Prostate gland (tissue), 2 donors: ENCODE measurements around the gene OR4D9. TPM values are rescaled to one million over a fixed set of nuclear protein-coding genes. Genes with fewer than 3 reads are reported as not detected.
"Not testable (repeated sequence)": the region's sequence is repeated elsewhere in the genome, so short reads cannot be mapped to it uniquely, and the experiment has no call there.

Source experiments
- DNase-seq: peaks from one replicate; pipeline ENCODE4 v3.0.0-alpha.2; 2019; ENCODE audit warnings: low spot score
- H3K27ac ChIP-seq, 2 donors: fragments of 200-600 bp; sonication (generic); 2 replicates each; pipeline ENCODE4 v1.5.1; 2017 to 2019
- H3K27me3 ChIP-seq: fragments of 200-600 bp; sonication (generic); replicated peaks from 2 replicates; pipeline ENCODE4 v1.5.1; 2019; ENCODE audit not compliant: insufficient read depth
- H3K36me3 ChIP-seq, 2 donors: fragments of 200-600 bp; sonication (generic); 1 replicate in 1 of 2; 2 replicates in 1 of 2; pipeline versions ENCODE4 v1.5.1 to v1.8.1; 2017 to 2019
- H3K4me1 ChIP-seq: fragments of 200-600 bp; sonication (generic); replicated peaks from 2 replicates; pipeline ENCODE4 v1.5.1; 2019
- H3K4me3 ChIP-seq, 2 donors: fragments of 200-600 bp; sonication (generic); 2 replicates each; pipeline ENCODE4 v1.5.1; 2017 to 2019
- H3K9me3 ChIP-seq: fragments of 200-600 bp; sonication (generic); 2 replicates; pipeline ENCODE4 v1.5.1; 2017
- POLR2A ChIP-seq: fragments of 450-650 bp; IDR thresholded peaks from one replicate; pipeline ENCODE4 v1.6.1; 2016; ENCODE audit warnings: antibody characterized with exemption, mild to moderate bottlenecking
- POLR2AphosphoS5 ChIP-seq: sonication (generic); formaldehyde crosslinking; IDR thresholded peaks from one replicate; pipeline ENCODE4 v1.6.1; 2017; ENCODE audit warnings: antibody characterized with exemption
- WGBS: methylation state at CpG from one replicate; pipeline ENCODE4 v1.1.5; 2018; 5-methylcytosine and 5-hydroxymethylcytosine counted together
- intact Hi-C: fragments of 100-400 bp; cut with DNase I; formaldehyde crosslinking; loops from one replicate; pipeline ENCODE4 v1.14.2; 2022
- total RNA-seq, 2 donors: library from RNA; depleted of rRNA; stranded (reverse); fragments of >200 nt; gene quantifications; one replicate each; pipeline ENCODE4 v1.1.0, GENCODE V29; 2016
- TF ChIP-seq, protein P1 (sequence below), 4 experiments: fragments of 200-600 bp in 2 of 4; fragments of 450-650 bp in 2 of 4; sonication (generic) in 2 of 4; IDR thresholded peaks; 1 replicate in 3 of 4; 2 replicates in 1 of 4; pipeline ENCODE4 v1.5.1; 2016 to 2019; ENCODE audit warnings: antibody characterized with exemption in 4 of 4, mild to moderate bottlenecking in 2 of 4, moderate library complexity in 2 of 4

OR4D9 gene
- total RNA-seq, 2 donors from 2014 or later, result not detected

GRCh38 chr11:59542142-59542810 is 30.9 kb downstream of the OR4D9 start:
- H3K9me3 ChIP-seq, result no peaks in the 10 kb centered on the region
- no peak overlapping the region for H3K4me3 ChIP-seq
- no peaks in the 10 kb centered on the region for H3K36me3 ChIP-seq
- H3K27ac ChIP-seq, result no peak overlapping the region
- no peaks in the 10 kb centered on the region for H3K27me3 ChIP-seq
- DNase-seq, result no peak
- 79% methylated on average over 3 of the region's 3 CpGs for WGBS
- no peaks in the 10 kb centered on the region for H3K4me1 ChIP-seq
- no peak for TF ChIP-seq POLR2AphosphoS5
- TF ChIP-seq, protein P1, sequence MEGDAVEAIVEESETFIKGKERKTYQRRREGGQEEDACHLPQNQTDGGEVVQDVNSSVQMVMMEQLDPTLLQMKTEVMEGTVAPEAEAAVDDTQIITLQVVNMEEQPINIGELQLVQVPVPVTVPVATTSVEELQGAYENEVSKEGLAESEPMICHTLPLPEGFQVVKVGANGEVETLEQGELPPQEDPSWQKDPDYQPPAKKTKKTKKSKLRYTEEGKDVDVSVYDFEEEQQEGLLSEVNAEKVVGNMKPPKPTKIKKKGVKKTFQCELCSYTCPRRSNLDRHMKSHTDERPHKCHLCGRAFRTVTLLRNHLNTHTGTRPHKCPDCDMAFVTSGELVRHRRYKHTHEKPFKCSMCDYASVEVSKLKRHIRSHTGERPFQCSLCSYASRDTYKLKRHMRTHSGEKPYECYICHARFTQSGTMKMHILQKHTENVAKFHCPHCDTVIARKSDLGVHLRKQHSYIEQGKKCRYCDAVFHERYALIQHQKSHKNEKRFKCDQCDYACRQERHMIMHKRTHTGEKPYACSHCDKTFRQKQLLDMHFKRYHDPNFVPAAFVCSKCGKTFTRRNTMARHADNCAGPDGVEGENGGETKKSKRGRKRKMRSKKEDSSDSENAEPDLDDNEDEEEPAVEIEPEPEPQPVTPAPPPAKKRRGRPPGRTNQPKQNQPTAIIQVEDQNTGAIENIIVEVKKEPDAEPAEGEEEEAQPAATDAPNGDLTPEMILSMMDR (IDR thresholded peaks at IDR 0.05), result no peak
- TF ChIP-seq POLR2A, result no peak
- intact Hi-C loops, result no loop called here

DNA sequence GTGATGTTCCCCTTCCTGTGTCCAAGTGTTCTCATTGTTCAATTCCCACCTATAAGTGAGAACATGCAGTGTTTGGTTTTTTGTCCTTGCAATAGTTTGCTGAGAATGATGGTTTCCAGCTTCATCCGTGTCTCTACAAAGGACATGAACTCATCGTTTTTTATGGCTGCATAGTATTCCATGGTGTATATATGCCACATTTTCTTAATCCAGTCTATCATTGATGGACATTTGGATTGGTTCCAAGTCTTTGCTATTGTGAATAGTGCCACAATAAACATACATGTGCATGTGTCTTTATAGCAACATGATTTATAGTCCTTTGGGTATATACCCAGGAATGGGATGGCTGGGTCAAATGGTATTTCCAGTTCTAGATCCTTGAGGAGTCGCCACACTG is 32.4 kb downstream of the OR4D9 start:
- H3K36me3 ChIP-seq, intact Hi-C loops, H3K9me3 ChIP-seq, H3K4me3 ChIP-seq, H3K27ac ChIP-seq, H3K4me1 ChIP-seq, H3K27me3 ChIP-seq, DNase-seq: not testable (repeated sequence)
- WGBS, result 93% methylated on average over 3 of the region's 3 CpGs

DNA sequence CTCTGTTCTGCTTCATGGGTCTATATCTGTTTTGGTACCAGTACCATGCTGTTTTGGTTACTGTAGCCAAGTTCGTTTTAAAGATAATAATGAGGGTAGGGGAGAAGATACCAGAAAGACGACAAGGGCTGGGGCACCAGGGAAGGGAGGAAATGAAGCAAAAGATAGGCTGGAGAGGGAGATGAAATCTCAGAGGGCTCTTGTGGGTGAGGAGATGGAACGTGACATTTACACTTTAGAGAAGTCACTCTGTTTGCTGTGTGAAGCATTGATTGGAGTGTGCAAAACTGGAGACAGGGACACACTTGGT is 33.5 kb downstream of the OR4D9 start:
- no peak for DNase-seq
- Histone ChIP-seq H3K9me3 (no peaks in the 10 kb centered on the region), H3K27me3 (no peaks in the 10 kb centered on the region), H3K27ac (no peak overlapping the region), H3K4me3 (no peak overlapping the region), H3K36me3 (no peaks in the 10 kb centered on the region), H3K4me1 (no peaks in the 10 kb centered on the region)
- intact Hi-C loops, result no loop called here
- WGBS, result 85% methylated on average over 3 of the region's 3 CpGs
- TF ChIP-seq, protein P1 (IDR thresholded peaks at IDR 0.05), result no peak
- TF ChIP-seq POLR2A (no peak), POLR2AphosphoS5 (no peak)

DNA sequence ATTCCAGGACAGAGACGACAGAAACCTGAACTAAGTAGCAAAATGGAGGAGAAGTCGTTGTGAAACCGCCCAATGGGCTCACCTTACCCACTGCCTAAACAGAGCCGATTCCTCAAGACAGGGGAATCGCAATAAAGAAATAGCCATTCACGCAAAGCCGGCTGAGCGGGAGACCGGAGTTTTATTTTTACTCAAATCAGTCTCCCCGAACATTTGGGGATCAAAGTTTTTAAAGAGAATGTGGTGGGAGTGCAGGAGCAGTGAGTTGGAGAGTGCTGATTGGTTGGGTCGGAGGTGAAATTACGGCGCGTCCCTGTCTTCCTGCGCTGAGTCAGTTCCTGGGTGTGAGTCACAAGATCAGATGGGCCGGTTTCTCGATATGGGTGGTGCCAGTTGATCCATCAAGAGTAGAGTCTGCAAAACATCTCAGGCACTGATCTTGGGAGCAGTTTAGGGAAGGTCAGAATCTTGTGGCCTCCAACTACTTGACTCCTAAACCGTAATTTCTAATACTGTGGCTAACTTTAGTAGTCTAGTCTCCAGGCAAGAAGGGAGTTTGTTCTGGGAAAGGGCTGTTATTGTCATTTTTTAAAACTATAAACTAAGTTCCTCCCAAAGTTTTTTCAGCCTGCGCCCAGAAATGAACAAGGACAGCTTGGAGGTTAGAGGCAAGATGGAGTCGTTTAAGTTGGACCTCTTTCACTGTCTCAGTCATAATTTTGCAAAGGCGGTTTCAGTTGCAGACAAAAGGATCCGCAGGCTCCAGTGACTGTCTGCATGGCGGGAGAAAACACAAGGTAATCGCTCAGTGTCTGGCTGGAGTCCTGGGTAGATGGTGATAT is 34.1 kb downstream of the OR4D9 start:
- 94% methylated on average over 24 of the region's 24 CpGs for WGBS
- no peak overlapping the region for H3K27ac ChIP-seq
- H3K4me3 ChIP-seq, result no peak overlapping the region
- H3K4me1 ChIP-seq, result no peaks in the 10 kb centered on the region
- intact Hi-C loops, result no loop called here
- H3K27me3 ChIP-seq, result no peaks in the 10 kb centered on the region
- no peaks in the 10 kb centered on the region for H3K36me3 ChIP-seq
- DNase-seq, result no peak
- no peaks in the 10 kb centered on the region for H3K9me3 ChIP-seq
- TF ChIP-seq POLR2A, result no peak
- no peak for TF ChIP-seq POLR2AphosphoS5
- TF ChIP-seq, protein P1 (IDR thresholded peaks at IDR 0.05), result no peak

- H3K36me3 ChIP-seq, H3K27ac ChIP-seq, H3K9me3 ChIP-seq, H3K4me1 ChIP-seq, intact Hi-C loops, DNase-seq, H3K4me3 ChIP-seq, H3K27me3 ChIP-seq: not testable (repeated sequence)
- 86% methylated on average over 5 of the region's 5 CpGs for WGBS
Observed at GRCh38 chr11:59547605-59548308, 36.4 kb downstream of the OR4D9 start.
